SU-DHL-6 (cell line): ENCODE data around the gene PAN3.
A peak's percentile ranks its signal among the peaks of the same experiment; 100 is the strongest.

Experiments used
- H2AFZ ChIP-seq: fragments of 200-600 bp; sonication (generic); 2 replicates; pipeline ENCODE4 v1.6.1; 2014; ENCODE audit warnings: low read depth, mild to moderate bottlenecking, moderate library complexity, mixed read lengths, antibody characterized with exemption, low read length; ENCODE audit not compliant: severe bottlenecking
- H3F3A ChIP-seq: fragments of 200-600 bp; shearing (Covaris generic); 2 replicates; pipeline ENCODE4 v1.6.0; 2016; ENCODE audit warnings: antibody characterized with exemption, mild to moderate bottlenecking; ENCODE audit not compliant: insufficient read depth
- H3K27ac ChIP-seq: fragments of 200-600 bp; sonication (generic); 2 replicates; pipeline ENCODE4 v1.5.1; 2016; ENCODE audit warnings: low read depth, mild to moderate bottlenecking, low read length, moderate library complexity, mixed read lengths
- H3K27me3 ChIP-seq: fragments of 200-600 bp; sonication (generic), shearing (Covaris generic); 2 replicates; pipeline ENCODE4 v1.6.0; 2014; ENCODE audit warnings: mild to moderate bottlenecking, low read length
- H3K36me3 ChIP-seq: fragments of 200-600 bp; sonication (generic); 2 replicates; pipeline ENCODE4 v1.6.1; 2014; ENCODE audit warnings: mild to moderate bottlenecking, low read length, mixed read lengths
- H3K4me2 ChIP-seq: fragments of 300-600, 200-600 bp; shearing (Covaris generic), sonication (generic); 2 replicates; pipeline ENCODE4 v1.6.0; 2014; ENCODE audit warnings: low read length, low read depth, mild to moderate bottlenecking; ENCODE audit not compliant: poor library complexity, severe bottlenecking
- H3K4me3 ChIP-seq: fragments of 200-600 bp; sonication (generic); 2 replicates; pipeline ENCODE4 v1.5.1; 2014; ENCODE audit warnings: antibody characterized with exemption, low read length, mild to moderate bottlenecking, mixed read lengths; ENCODE audit not compliant: insufficient read depth, poor library complexity, severe bottlenecking
- H3K79me2 ChIP-seq: fragments of 200-600 bp; sonication (generic); 2 replicates; pipeline ENCODE4 v1.6.1; 2014; ENCODE audit warnings: mild to moderate bottlenecking, low read length, moderate library complexity; ENCODE audit not compliant: insufficient read depth
- H3K9ac ChIP-seq: fragments of 200-600 bp; sonication (generic); 2 replicates; pipeline ENCODE4 v1.7.0; 2014; ENCODE audit warnings: mild to moderate bottlenecking, low read length
- H3K9me2 ChIP-seq: fragments of 200-600 bp; sonication (generic); replicated peaks from 2 replicates; pipeline ENCODE4 v1.6.1; 2014; ENCODE audit warnings: low read length; ENCODE audit not compliant: insufficient read depth
- H3K9me3 ChIP-seq: fragments of 200-600 bp; sonication (generic); 2 replicates; pipeline ENCODE4 v1.6.1; 2014; ENCODE audit warnings: low read length, mixed read lengths; ENCODE audit not compliant: insufficient read depth
- H4K20me1 ChIP-seq: fragments of 200-600 bp; sonication (generic); 2 replicates; pipeline ENCODE4 v1.6.1; 2014; ENCODE audit warnings: low read depth, mild to moderate bottlenecking, antibody characterized with exemption, low read length, moderate library complexity, mixed read lengths
- CTCF ChIP-seq: fragments of 200-600 bp; sonication (generic); IDR thresholded peaks from one replicate; pipeline ENCODE4 v1.5.1; 2017; ENCODE audit warnings: antibody characterized with exemption, mild to moderate bottlenecking, low read length, moderate library complexity; ENCODE audit not compliant: insufficient read depth, poor library complexity, severe bottlenecking
- EZH2phosphoT487 ChIP-seq: fragments of 200-600 bp; sonication (generic), shearing (Covaris generic); conservative IDR thresholded peaks from 2 replicates; pipeline ENCODE4 v1.6.1; 2018; ENCODE audit warnings: mild to moderate bottlenecking, antibody characterized with exemption, low read length, moderate library complexity, mixed read lengths

Gene PAN3

GRCh38 chr13:28257305-28257704 is 119.0 kb downstream of the PAN3 start:
- Histone ChIP-seq H4K20me1 (no peaks in the 10 kb centered on the region), H3K36me3 (peaks cover 17% of the 10 kb centered on the region; the same call in 1 of the 2 replicates), H3K27ac (no peak overlapping the region), H3K9me3 (no peaks in the 10 kb centered on the region), H3K4me3 (no peak overlapping the region), H3K9ac (no peak overlapping the region), H3K27me3 (no peaks in the 10 kb centered on the region), H3K4me2 (no peak overlapping the region), H3F3A (no peaks in the 10 kb centered on the region; the same call in 1 of the 2 replicates), H2AFZ (no peak overlapping the region), H3K9me2 (no peaks in the 10 kb centered on the region), H3K79me2 (no peaks in the 10 kb centered on the region)
- TF ChIP-seq CTCF (no peak), EZH2phosphoT487 (no peak)

GRCh38 chr13:28258417-28258816 is 120.1 kb downstream of the PAN3 start:
- Histone ChIP-seq H2AFZ (no peak overlapping the region), H3K27ac (no peak overlapping the region), H3K9me3 (no peaks in the 10 kb centered on the region), H3K9me2 (no peaks in the 10 kb centered on the region), H3K79me2 (no peaks in the 10 kb centered on the region), H3K36me3 (peaks cover 29% of the 10 kb centered on the region; the same call in 1 of the 2 replicates), H3F3A (no peaks in the 10 kb centered on the region; the same call in 1 of the 2 replicates), H3K4me3 (no peak overlapping the region), H4K20me1 (no peaks in the 10 kb centered on the region), H3K9ac (no peak overlapping the region), H3K27me3 (no peaks in the 10 kb centered on the region), H3K4me2 (no peak overlapping the region)
- TF ChIP-seq EZH2phosphoT487 (no peak), CTCF (no peak)

GRCh38 chr13:28267497-28267896 is 129.2 kb downstream of the PAN3 start:
- Histone ChIP-seq H3K9me2 (no peaks in the 10 kb centered on the region), H3K36me3 (peaks cover 59% of the 10 kb centered on the region), H3F3A (peaks cover 23% of the 10 kb centered on the region), H3K27ac (peak overlapping the region; percentile 99), H3K4me2 (peak overlapping the region; percentile 89), H3K27me3 (no peaks in the 10 kb centered on the region), H3K9me3 (peaks cover 9% of the 10 kb centered on the region; the same call in 1 of the 2 replicates), H4K20me1 (no peaks in the 10 kb centered on the region), H3K9ac (no peak overlapping the region), H3K4me3 (no peak overlapping the region), H2AFZ (no peak overlapping the region), H3K79me2 (no peaks in the 10 kb centered on the region)
- no peak for TF ChIP-seq EZH2phosphoT487
- no peak for TF ChIP-seq CTCF
